Ishikawa (cell line): Measurements from ENCODE around the gene SPRR2F.

Source experiments
- CREB1 ChIP-seq: IDR thresholded peaks from 2 replicates; pipeline ENCODE4 v1.6.1; 2012; ENCODE audit warnings: low read depth
- EP300 ChIP-seq: IDR thresholded peaks from 2 replicates; pipeline ENCODE4 v1.6.1; 2012; ENCODE audit warnings: borderline replicate concordance
- NFIC ChIP-seq: IDR thresholded peaks from 2 replicates; pipeline ENCODE4 v1.6.1; 2012
- REST ChIP-seq: IDR thresholded peaks from 2 replicates; pipeline ENCODE4 v1.6.1; 2012; ENCODE audit warnings: low read depth, mild to moderate bottlenecking
- TAF1 ChIP-seq: IDR thresholded peaks from 2 replicates; pipeline ENCODE4 v1.6.1; 2012; ENCODE audit warnings: low read depth, mild to moderate bottlenecking
- USF1 ChIP-seq: IDR thresholded peaks from 2 replicates; pipeline ENCODE4 v1.6.1; 2012

GRCh38 chr1:153141377-153141776 is 28.1 kb upstream of the SPRR2F start:
- TF ChIP-seq TAF1 (no peak), USF1 (no peak), EP300 (no peak), NFIC (no peak), REST (no peak), CREB1 (no peak)
